ENCODE data around the gene TAB3.

Gene TAB3

GRCh38 chrX:30794497-30794896 is 94.6 kb downstream of the TAB3 start:
- DNase-seq (ENCODE audit: low spot score): no peak
- no peak for TF ChIP-seq CTCF (IDR thresholded peaks at IDR 0.05; ENCODE audit: extremely low read depth, missing control alignments)

GRCh38 chrX:30793767-30794103 is 95.3 kb downstream of the TAB3 start:
- TF ChIP-seq CTCF (IDR thresholded peaks at IDR 0.05; ENCODE audit: extremely low read depth, missing control alignments): no peak
- DNase-seq (ENCODE audit: low spot score): no peak

GRCh38 chrX:30793075-30793766 is 95.8 kb downstream of the TAB3 start:
- TF ChIP-seq CTCF (IDR thresholded peaks at IDR 0.05; ENCODE audit: extremely low read depth, missing control alignments): no peak
- no peak for DNase-seq (ENCODE audit: low spot score)

GRCh38 chrX:30791296-30792278 is 97.5 kb downstream of the TAB3 start:
- DNase-seq (ENCODE audit: low spot score): no peak
- no peak for TF ChIP-seq CTCF (IDR thresholded peaks at IDR 0.05; ENCODE audit: extremely low read depth, missing control alignments)

GRCh38 chrX:30787012-30787411 is 102.0 kb downstream of the TAB3 start:
- no peak for TF ChIP-seq CTCF (IDR thresholded peaks at IDR 0.05; ENCODE audit: extremely low read depth, missing control alignments)
- DNase-seq (ENCODE audit: low spot score): no peak

- no peak for TF ChIP-seq CTCF (IDR thresholded peaks at IDR 0.05; ENCODE audit: extremely low read depth, missing control alignments)
- DNase-seq (ENCODE audit: low spot score): no peak
Measured at GRCh38 chrX:30786374-30786773, 102.7 kb downstream of the TAB3 start.
